AG09309 (cell line): ENCODE data around the gene LRRC47.

Experiments
- DNase-seq: peaks from one replicate; pipeline ENCODE4 v3.0.0-alpha.2; 2010; ENCODE audit warnings: low read depth
- H3K4me3 ChIP-seq: 2 replicates; pipeline ENCODE4 v1.5.1; 2011; ENCODE audit warnings: mild to moderate bottlenecking, low read depth, low read length, moderate library complexity; ENCODE audit not compliant: control insufficient read depth
- TF ChIP-seq, protein P1 (sequence below): IDR thresholded peaks from 2 replicates; pipeline ENCODE4 v1.5.1; 2011; ENCODE audit warnings: mild to moderate bottlenecking, low read depth, low read length, inconsistent platforms; ENCODE audit not compliant: insufficient read depth, control insufficient read depth; ENCODE audit errors: missing control alignments

LRRC47 gene

DNA sequence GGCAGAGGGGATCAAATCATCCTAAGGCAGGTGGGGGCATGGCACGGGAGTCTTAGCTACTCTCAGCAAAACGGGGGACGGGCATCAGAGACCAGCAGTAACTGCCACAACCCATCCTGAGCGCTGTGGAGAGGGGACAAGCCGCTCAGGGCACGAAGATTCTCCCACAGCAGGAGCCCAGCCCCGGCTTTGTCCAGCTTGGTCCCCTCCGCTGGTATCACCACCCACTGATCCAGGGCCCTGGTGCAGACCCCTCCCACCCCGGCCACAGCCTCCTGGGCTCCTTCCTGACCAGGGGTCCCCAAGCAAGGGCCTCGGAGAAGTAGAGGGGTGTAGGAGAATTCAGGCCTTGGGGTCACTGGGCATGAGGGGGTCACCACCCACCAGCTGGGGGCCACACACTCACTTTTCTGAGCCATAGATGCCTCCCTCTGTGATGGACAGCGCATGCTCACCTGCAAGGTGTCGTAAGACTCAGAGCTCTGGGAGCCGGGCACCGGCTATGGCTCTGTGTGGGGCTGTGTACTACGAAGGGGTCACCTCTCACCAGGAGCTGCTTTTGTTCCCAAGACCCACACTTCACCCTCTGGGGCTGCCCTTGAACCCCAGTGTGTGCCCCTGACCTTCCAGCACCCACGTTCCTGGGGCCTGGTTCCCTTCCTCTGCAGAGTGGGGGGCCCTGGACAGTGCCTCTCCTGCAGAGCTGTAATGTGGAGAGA lies 26.1 kb downstream of the LRRC47 start:
- no peak for DNase-seq
- no peak overlapping the region for H3K4me3 ChIP-seq
- TF ChIP-seq, protein P1, sequence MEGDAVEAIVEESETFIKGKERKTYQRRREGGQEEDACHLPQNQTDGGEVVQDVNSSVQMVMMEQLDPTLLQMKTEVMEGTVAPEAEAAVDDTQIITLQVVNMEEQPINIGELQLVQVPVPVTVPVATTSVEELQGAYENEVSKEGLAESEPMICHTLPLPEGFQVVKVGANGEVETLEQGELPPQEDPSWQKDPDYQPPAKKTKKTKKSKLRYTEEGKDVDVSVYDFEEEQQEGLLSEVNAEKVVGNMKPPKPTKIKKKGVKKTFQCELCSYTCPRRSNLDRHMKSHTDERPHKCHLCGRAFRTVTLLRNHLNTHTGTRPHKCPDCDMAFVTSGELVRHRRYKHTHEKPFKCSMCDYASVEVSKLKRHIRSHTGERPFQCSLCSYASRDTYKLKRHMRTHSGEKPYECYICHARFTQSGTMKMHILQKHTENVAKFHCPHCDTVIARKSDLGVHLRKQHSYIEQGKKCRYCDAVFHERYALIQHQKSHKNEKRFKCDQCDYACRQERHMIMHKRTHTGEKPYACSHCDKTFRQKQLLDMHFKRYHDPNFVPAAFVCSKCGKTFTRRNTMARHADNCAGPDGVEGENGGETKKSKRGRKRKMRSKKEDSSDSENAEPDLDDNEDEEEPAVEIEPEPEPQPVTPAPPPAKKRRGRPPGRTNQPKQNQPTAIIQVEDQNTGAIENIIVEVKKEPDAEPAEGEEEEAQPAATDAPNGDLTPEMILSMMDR: no peak

DNA sequence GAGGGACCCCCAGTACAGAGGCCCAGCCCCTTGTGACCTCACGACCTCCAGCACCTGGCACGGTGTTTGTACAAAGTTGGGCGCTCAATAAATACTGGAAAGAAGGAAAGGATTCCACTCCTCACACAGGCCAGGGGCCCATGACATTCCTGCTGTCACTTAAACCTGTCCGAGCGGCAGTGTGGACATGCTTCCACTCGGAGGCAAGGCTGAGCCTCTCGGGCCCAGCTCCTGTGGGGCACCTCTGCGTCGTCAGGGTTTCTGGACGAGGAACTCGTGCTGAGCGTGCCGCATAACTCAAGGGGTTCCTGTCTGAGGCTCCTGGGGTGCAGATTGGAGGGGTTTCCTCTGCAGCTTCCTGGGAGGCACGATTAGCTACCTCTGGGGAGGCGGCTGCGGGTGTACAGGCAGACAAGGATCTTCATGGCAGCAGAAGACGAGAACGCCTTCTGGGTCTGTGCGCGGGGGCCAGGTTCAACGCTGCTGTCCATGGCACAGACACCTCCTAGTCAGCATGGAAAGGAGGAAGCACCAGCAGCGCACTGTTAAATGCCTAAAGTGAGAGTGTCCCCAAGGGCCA lies 27.4 kb downstream of the LRRC47 start:
- no peak for DNase-seq
- TF ChIP-seq, protein P1: no peak
- H3K4me3 ChIP-seq: no peak overlapping the region

- no peak overlapping the region for H3K4me3 ChIP-seq
- TF ChIP-seq, protein P1: no peak
- DNase-seq: no peak
Measured at GRCh38 chr1:3767328-3767925, 28.9 kb downstream of the LRRC47 start.

- TF ChIP-seq, protein P1: no peak
- H3K4me3 ChIP-seq: no peak overlapping the region
- DNase-seq: no peak
Measured at GRCh38 chr1:3763351-3764125, 32.8 kb downstream of the LRRC47 start.

GRCh38 chr1:3762873-3763228 lies 33.4 kb downstream of the LRRC47 start:
- H3K4me3 ChIP-seq: no peak overlapping the region
- no peak for DNase-seq
- TF ChIP-seq, protein P1: no peak

- TF ChIP-seq, protein P1: no peak
- H3K4me3 ChIP-seq: no peak overlapping the region
- no peak for DNase-seq
Measured at GRCh38 chr1:3762151-3762872, 34.0 kb downstream of the LRRC47 start.
